Esophagus squamous epithelium (tissue), 5 donors: ENCODE results near the gene PCDH9. TPM values are rescaled to one million over a fixed set of nuclear protein-coding genes. Genes with fewer than 3 reads are reported as not detected.

Experiments
- DNase-seq: peaks from one replicate; lab custom pipeline; 2025; lab: John Stamatoyannopoulos, UW
- H3K27ac ChIP-seq, 4 donors: fragments of 200-600 bp; sonication (generic); one replicate each; pipeline ENCODE4 v1.5.1; 2016 to 2019; ENCODE audit warnings: mild to moderate bottlenecking in 1 of 4
- H3K27me3 ChIP-seq, 4 donors: fragments of 200-600 bp; sonication (generic); 1 replicate in 3 of 4; 2 replicates in 1 of 4; pipeline versions ENCODE4 v1.5.1 to v1.6.0; 2017 to 2021; ENCODE audit warnings: antibody characterized with exemption in 1 of 4
- H3K36me3 ChIP-seq, 3 donors: fragments of 200-600 bp; sonication (generic); one replicate each; pipeline ENCODE4 v1.5.1; 2016 to 2019
- H3K4me1 ChIP-seq, 3 donors: fragments of 200-600 bp; sonication (generic); one replicate each; pipeline ENCODE4 v1.5.1; 2017 to 2019
- H3K4me3 ChIP-seq, 4 donors: fragments of 200-600 bp; sonication (generic); 1 replicate in 3 of 4; 2 replicates in 1 of 4; pipeline ENCODE4 v1.5.1; 2016 to 2019; ENCODE audit warnings: mild to moderate bottlenecking in 2 of 4, moderate library complexity in 1 of 4
- H3K9me3 ChIP-seq, 3 donors: fragments of 200-600 bp; sonication (generic); one replicate each; pipeline ENCODE4 v1.5.1; 2016 to 2019
- CTCF ChIP-seq, 6 experiments: fragments of 450-650 bp in 4 of 6; fragments of 200-600 bp in 2 of 6; sonication (generic) in 2 of 6; IDR thresholded peaks; one replicate each; pipeline ENCODE4 v1.5.1; 2016 to 2019; ENCODE audit warnings: antibody characterized with exemption in 6 of 6, mild to moderate bottlenecking in 4 of 6, moderate library complexity in 4 of 6
- POLR2A ChIP-seq, 4 donors: fragments of 450-650 bp; IDR thresholded peaks; one replicate each; pipeline ENCODE4 v1.6.1; 2017; ENCODE audit warnings: antibody characterized with exemption in 4 of 4, mild to moderate bottlenecking in 4 of 4, moderate library complexity in 3 of 4
- WGBS, 2 donors: methylation state at CpG; one replicate each; pipeline ENCODE4 v1.1.5; 2018; 5-methylcytosine and 5-hydroxymethylcytosine counted together
- intact Hi-C: fragments of 100-400 bp; cut with DNase I; formaldehyde crosslinking; loops from one replicate; pipeline ENCODE4 v1.15.0; 2022
- total RNA-seq, 4 donors: library from RNA; depleted of rRNA; stranded (reverse); fragments of >200 nt; gene quantifications; one replicate each; pipeline ENCODE4 v1.1.0, GENCODE V29; 2016
- donor health status: DM: yes; HTN: yes; CAD: no.

Gene PCDH9
- total RNA-seq, 4 donors from 2014 or later: 0.04 to 1.9 (median 0.45) TPM

- Histone ChIP-seq H3K36me3 (no peaks in the 10 kb centered on the region), H3K4me1 (no peaks in the 10 kb centered on the region), H3K27ac (no peak overlapping the region), H3K9me3 (no peaks in the 10 kb centered on the region), H3K4me3 (no peak overlapping the region), H3K27me3 (no peaks in the 10 kb centered on the region)
- intact Hi-C loops: no loop called here
- TF ChIP-seq POLR2A (IDR thresholded peaks at IDR 0.05) (no peak), CTCF (IDR thresholded peaks at IDR 0.05) (no peak)
- DNase-seq: no peak
- WGBS, 2 donors: 54 to 80% methylated on average over 2 of the region's 2 CpGs
Observed at GRCh38 chr13:66723576-66723975, 506.6 kb downstream of the PCDH9 start.

- TF ChIP-seq CTCF (IDR thresholded peaks at IDR 0.05) (no peak), POLR2A (IDR thresholded peaks at IDR 0.05) (no peak)
- Histone ChIP-seq H3K27ac (no peak overlapping the region), H3K4me1 (no peaks in the 10 kb centered on the region), H3K27me3 (no peaks in the 10 kb centered on the region), H3K36me3 (no peaks in the 10 kb centered on the region), H3K4me3 (no peak overlapping the region), H3K9me3 (no peaks in the 10 kb centered on the region)
- no peak for DNase-seq
- intact Hi-C loops: no loop called here
Observed at GRCh38 chr13:66716538-66716937, 513.6 kb downstream of the PCDH9 start.

- DNase-seq: no peak
- Histone ChIP-seq H3K36me3 (no peaks in the 10 kb centered on the region), H3K9me3 (no peaks in the 10 kb centered on the region), H3K4me3 (no peak overlapping the region), H3K27me3 (no peaks in the 10 kb centered on the region), H3K4me1 (no peaks in the 10 kb centered on the region), H3K27ac (no peak overlapping the region)
- intact Hi-C loops: no loop called here
- TF ChIP-seq POLR2A (IDR thresholded peaks at IDR 0.05): no peak
- TF ChIP-seq CTCF (IDR thresholded peaks at IDR 0.05): no peak
Observed at GRCh38 chr13:66714795-66715194, 515.3 kb downstream of the PCDH9 start.

- no peak overlapping the region for H3K27ac ChIP-seq
- H3K36me3 ChIP-seq: no peaks in the 10 kb centered on the region
- WGBS, 2 donors: 75 to 81% methylated on average over 2 of the region's 2 CpGs
- H3K9me3 ChIP-seq: no peaks in the 10 kb centered on the region
- DNase-seq: no peak
- no peaks in the 10 kb centered on the region for H3K4me1 ChIP-seq
- TF ChIP-seq CTCF (IDR thresholded peaks at IDR 0.05) (no peak), POLR2A (IDR thresholded peaks at IDR 0.05) (no peak)
- no peaks in the 10 kb centered on the region for H3K27me3 ChIP-seq
- intact Hi-C loops: no loop called here
- no peak overlapping the region for H3K4me3 ChIP-seq
Observed at GRCh38 chr13:66704110-66704509, 526.0 kb downstream of the PCDH9 start.

GRCh38 chr13:66703597-66703996 lies 526.5 kb downstream of the PCDH9 start:
- no peak overlapping the region for H3K4me3 ChIP-seq
- H3K9me3 ChIP-seq: no peaks in the 10 kb centered on the region
- H3K4me1 ChIP-seq: no peaks in the 10 kb centered on the region
- H3K36me3 ChIP-seq: no peaks in the 10 kb centered on the region
- intact Hi-C loops: no loop called here
- DNase-seq: no peak
- no peaks in the 10 kb centered on the region for H3K27me3 ChIP-seq
- WGBS, 2 donors: 40 to 59% methylated on average over 3 of the region's 3 CpGs
- no peak overlapping the region for H3K27ac ChIP-seq
- TF ChIP-seq CTCF (IDR thresholded peaks at IDR 0.05) (no peak), POLR2A (IDR thresholded peaks at IDR 0.05) (no peak)
